Esophagus squamous epithelium (tissue), 5 donors: ENCODE results near the gene LCOR. TPM values are rescaled to one million over a fixed set of nuclear protein-coding genes. Genes with fewer than 3 reads are reported as not detected.

Experiments used
- DNase-seq: peaks from one replicate; lab custom pipeline; 2025; lab: John Stamatoyannopoulos, UW
- H3K27ac ChIP-seq, 4 donors: fragments of 200-600 bp; sonication (generic); one replicate each; pipeline ENCODE4 v1.5.1; 2016 to 2019; ENCODE audit warnings: mild to moderate bottlenecking in 1 of 4
- H3K27me3 ChIP-seq, 4 donors: fragments of 200-600 bp; sonication (generic); 1 replicate in 3 of 4; 2 replicates in 1 of 4; pipeline versions ENCODE4 v1.5.1 to v1.6.0; 2017 to 2021; ENCODE audit warnings: antibody characterized with exemption in 1 of 4
- H3K36me3 ChIP-seq, 3 donors: fragments of 200-600 bp; sonication (generic); one replicate each; pipeline ENCODE4 v1.5.1; 2016 to 2019
- H3K4me1 ChIP-seq, 3 donors: fragments of 200-600 bp; sonication (generic); one replicate each; pipeline ENCODE4 v1.5.1; 2017 to 2019
- H3K4me3 ChIP-seq, 4 donors: fragments of 200-600 bp; sonication (generic); 1 replicate in 3 of 4; 2 replicates in 1 of 4; pipeline ENCODE4 v1.5.1; 2016 to 2019; ENCODE audit warnings: mild to moderate bottlenecking in 2 of 4, moderate library complexity in 1 of 4
- H3K9me3 ChIP-seq, 3 donors: fragments of 200-600 bp; sonication (generic); one replicate each; pipeline ENCODE4 v1.5.1; 2016 to 2019
- CTCF ChIP-seq, 6 experiments: fragments of 450-650 bp in 4 of 6; fragments of 200-600 bp in 2 of 6; sonication (generic) in 2 of 6; IDR thresholded peaks; one replicate each; pipeline ENCODE4 v1.5.1; 2016 to 2019; ENCODE audit warnings: antibody characterized with exemption in 6 of 6, mild to moderate bottlenecking in 4 of 6, moderate library complexity in 4 of 6
- POLR2A ChIP-seq, 4 donors: fragments of 450-650 bp; IDR thresholded peaks; one replicate each; pipeline ENCODE4 v1.6.1; 2017; ENCODE audit warnings: antibody characterized with exemption in 4 of 4, mild to moderate bottlenecking in 4 of 4, moderate library complexity in 3 of 4
- WGBS, 2 donors: methylation state at CpG; one replicate each; pipeline ENCODE4 v1.1.5; 2018; 5-methylcytosine and 5-hydroxymethylcytosine counted together
- intact Hi-C: fragments of 100-400 bp; cut with DNase I; formaldehyde crosslinking; loops from one replicate; pipeline ENCODE4 v1.15.0; 2022
- total RNA-seq, 4 donors: library from RNA; depleted of rRNA; stranded (reverse); fragments of >200 nt; gene quantifications; one replicate each; pipeline ENCODE4 v1.1.0, GENCODE V29; 2016
- donor health status: DM: yes; HTN: yes; CAD: no.

Gene LCOR
- total RNA-seq, 4 donors from 2014 or later = 16.9 to 112 (median 30.4) TPM

GRCh38 chr10:96949039-96949683 lies 117.1 kb downstream of the LCOR start:
- TF ChIP-seq CTCF (IDR thresholded peaks at IDR 0.05) = no peak
- TF ChIP-seq POLR2A (IDR thresholded peaks at IDR 0.05) = no peak
- no peaks in the 10 kb centered on the region for H3K9me3 ChIP-seq
- H3K27ac ChIP-seq = no peak overlapping the region
- WGBS, 2 donors = 90 to 92% methylated on average over 5 of the region's 5 CpGs
- H3K36me3 ChIP-seq = peaks cover 0 to 39% (median 0%) of the 10 kb centered on the region in 3 donors
- no peaks in the 10 kb centered on the region for H3K27me3 ChIP-seq
- no peak for DNase-seq
- no peaks in the 10 kb centered on the region for H3K4me1 ChIP-seq
- no peak overlapping the region for H3K4me3 ChIP-seq
- intact Hi-C loops = no loop called here

GRCh38 chr10:96951954-96952353 lies 119.9 kb downstream of the LCOR start:
- Histone ChIP-seq H3K9me3 (no peaks in the 10 kb centered on the region), H3K4me1 (no peaks in the 10 kb centered on the region), H3K36me3 (peaks cover 8 to 66% (median 10%) of the 10 kb centered on the region in 3 donors), H3K27me3 (no peaks in the 10 kb centered on the region), H3K27ac (no peak overlapping the region), H3K4me3 (no peak overlapping the region)
- WGBS, 2 donors = 83 to 84% methylated on average over 2 of the region's 2 CpGs
- intact Hi-C loops = no loop called here
- DNase-seq = no peak
- TF ChIP-seq CTCF (IDR thresholded peaks at IDR 0.05) (no peak), POLR2A (IDR thresholded peaks at IDR 0.05) (no peak)

- H3K4me1 ChIP-seq = no peaks in the 10 kb centered on the region
- no peak for DNase-seq
- no peak for TF ChIP-seq POLR2A (IDR thresholded peaks at IDR 0.05)
- TF ChIP-seq CTCF (IDR thresholded peaks at IDR 0.05) = no peak
- no peak overlapping the region for H3K27ac ChIP-seq
- no peaks in the 10 kb centered on the region for H3K27me3 ChIP-seq
- no peaks in the 10 kb centered on the region for H3K9me3 ChIP-seq
- peaks cover 8 to 72% (median 10%) of the 10 kb centered on the region in 3 donors for H3K36me3 ChIP-seq
- WGBS, 2 donors = 77 to 78% methylated on average over 4 of the region's 4 CpGs
- intact Hi-C loops = no loop called here
- H3K4me3 ChIP-seq = no peak overlapping the region
These were observed 123.7 kb downstream of the LCOR start for GRCh38 chr10:96955794-96956193.

GRCh38 chr10:96958071-96958470 lies 126.0 kb downstream of the LCOR start:
- WGBS, 2 donors = 91 to 95% methylated on average over 2 of the region's 2 CpGs
- H3K36me3 ChIP-seq = peaks cover 8 to 66% (median 10%) of the 10 kb centered on the region in 3 donors
- H3K27ac ChIP-seq = no peak overlapping the region
- H3K4me3 ChIP-seq = no peak overlapping the region
- no peaks in the 10 kb centered on the region for H3K9me3 ChIP-seq
- no peak for TF ChIP-seq POLR2A (IDR thresholded peaks at IDR 0.05)
- TF ChIP-seq CTCF (IDR thresholded peaks at IDR 0.05) = no peak
- intact Hi-C loops = no loop called here
- H3K27me3 ChIP-seq = no peaks in the 10 kb centered on the region
- H3K4me1 ChIP-seq = no peaks in the 10 kb centered on the region
- DNase-seq = no peak

- peaks cover 8 to 52% (median 9%) of the 10 kb centered on the region in 3 donors for H3K36me3 ChIP-seq
- DNase-seq = no peak
- no peak overlapping the region for H3K27ac ChIP-seq
- H3K27me3 ChIP-seq = no peaks in the 10 kb centered on the region
- TF ChIP-seq POLR2A (IDR thresholded peaks at IDR 0.05) = no peak
- no peak for TF ChIP-seq CTCF (IDR thresholded peaks at IDR 0.05)
- no peaks in the 10 kb centered on the region for H3K4me1 ChIP-seq
- no peak overlapping the region for H3K4me3 ChIP-seq
- H3K9me3 ChIP-seq = no peaks in the 10 kb centered on the region
- intact Hi-C loops = no loop called here
- WGBS, 2 donors = 50 to 83% methylated on average over 1 of the region's 1 CpG
These were observed 127.6 kb downstream of the LCOR start for GRCh38 chr10:96959733-96960132.
